HepG2 (cell line): ENCODE measurements around the gene HELZ. TPM values are rescaled to one million over a fixed set of nuclear protein-coding genes. Genes with fewer than 3 reads are reported as not detected.

ENCODE experiments used
- CREB1 ChIP-seq, 2 experiments: fragments of 450-650 bp in 1 of 2; IDR thresholded peaks; 2 replicates each; pipeline ENCODE4 v1.6.1; 2016 to 2017; ENCODE audit warnings: control low read depth in 1 of 2, mild to moderate bottlenecking in 1 of 2, missing compliant biosample characterization in 1 of 2, missing genetic modification characterization in 1 of 2
- FOXA1 ChIP-seq, 2 experiments: fragments of 450-650 bp in 1 of 2; sonication (generic) in 1 of 2; formaldehyde crosslinking in 1 of 2; IDR thresholded peaks; 2 replicates each; pipeline versions ENCODE4 v1.4.0 to v1.6.1; 2016 to 2020; ENCODE audit warnings: missing genetic modification reagents in 1 of 2
- KAT2B ChIP-seq: fragments of 150-350 bp; IDR thresholded peaks from 2 replicates; pipeline ENCODE4 v1.6.1; 2014; ENCODE audit warnings: low read depth, low read length, borderline replicate concordance
- MATR3 ChIP-seq: sonication (generic); formaldehyde crosslinking; IDR thresholded peaks from 2 replicates; pipeline ENCODE4 v1.4.0; 2020; ENCODE audit warnings: missing genetic modification reagents
- MTF1 ChIP-seq: sonication (generic); formaldehyde crosslinking; IDR thresholded peaks from 2 replicates; pipeline ENCODE4 v1.5.0; 2020; ENCODE audit warnings: missing genetic modification reagents
- NCOA1 ChIP-seq: sonication (generic); formaldehyde crosslinking; IDR thresholded peaks from 2 replicates; pipeline ENCODE4 v1.9.0; 2021; ENCODE audit warnings: missing genetic modification reagents
- NCOR1 ChIP-seq: fragments of 200-600 bp; sonication (generic); IDR thresholded peaks from 2 replicates; pipeline ENCODE4 v1.7.0; 2017; ENCODE audit warnings: antibody characterized with exemption, low read length, borderline replicate concordance
- PTBP1 ChIP-seq: fragments of 200-400 bp; formaldehyde crosslinking; IDR thresholded peaks from 2 replicates; pipeline ENCODE4 v1.6.1; 2018; ENCODE audit warnings: low read length, low read depth; ENCODE audit not compliant: poor library complexity, severe bottlenecking
- RBAK ChIP-seq: sonication (generic); formaldehyde crosslinking; IDR thresholded peaks from 2 replicates; pipeline ENCODE4 v1.5.1; 2020; ENCODE audit warnings: mild to moderate bottlenecking, missing genetic modification reagents
- RELA ChIP-seq: sonication (generic); formaldehyde crosslinking; IDR thresholded peaks from 2 replicates; pipeline ENCODE4 v1.4.0; 2020; ENCODE audit warnings: missing genetic modification reagents
- ZFP1 ChIP-seq: IDR thresholded peaks from 2 replicates; pipeline ENCODE4 v1.6.1; 2016
- ZNF205 ChIP-seq: IDR thresholded peaks from 2 replicates; pipeline ENCODE4 v1.6.1; 2018; ENCODE audit warnings: missing biosample characterization, missing genetic modification reagents
- ZNF230 ChIP-seq: sonication (generic); formaldehyde crosslinking; IDR thresholded peaks from 2 replicates; pipeline ENCODE4 v1.4.0; 2020; ENCODE audit warnings: mild to moderate bottlenecking, missing genetic modification reagents
- ZNF260 ChIP-seq: sonication (generic); formaldehyde crosslinking; IDR thresholded peaks from 2 replicates; pipeline ENCODE4 v1.4.0; 2020; ENCODE audit warnings: missing genetic modification reagents, low read depth, mild to moderate bottlenecking, borderline replicate concordance
- ZNF644 ChIP-seq: IDR thresholded peaks from 2 replicates; pipeline ENCODE4 v1.6.1; 2016; ENCODE audit warnings: low read depth
- ZNF782 ChIP-seq: sonication (generic); formaldehyde crosslinking; IDR thresholded peaks from 2 replicates; pipeline ENCODE4 v1.4.0; 2020; ENCODE audit warnings: missing genetic modification reagents, mild to moderate bottlenecking, borderline replicate concordance
- ZNF788 ChIP-seq: sonication (generic); formaldehyde crosslinking; IDR thresholded peaks from 2 replicates; pipeline ENCODE4 v1.5.0; 2020; ENCODE audit warnings: mild to moderate bottlenecking, missing genetic modification reagents, borderline replicate concordance
- polyA plus RNA-seq, 8 experiments: library from polyadenylated mRNA; depleted of rRNA in 3 of 8; stranded (reverse) in 7 of 8; unstranded in 1 of 8; fragments of >200 nt; fragmentation: Illumina TruSeq in 4 of 8; extraction: Trizol in 4 of 8; gene quantifications; 2 replicates each; pipeline versions ENCODE4 v1.2.1 to v1.2.3, GENCODE V29; 2011 to 2016; ENCODE audit warnings: low read depth in 4 of 8, missing spikeins in 1 of 8, mixed read lengths in 1 of 8; ENCODE audit not compliant: insufficient read depth in 1 of 8
- total RNA-seq, 5 experiments: library from RNA; depleted of rRNA; stranded (reverse); fragments of >200 nt; fragmentation: Illumina TruSeq; extraction: Trizol; gene quantifications; 2 replicates each; pipeline ENCODE4 v1.2.3, GENCODE V29; 2016; ENCODE audit warnings: low read depth in 1 of 5
- TF ChIP-seq, protein P1 (sequence below): sonication (generic); formaldehyde crosslinking; IDR thresholded peaks from 2 replicates; pipeline ENCODE4 v1.4.0; 2020; ENCODE audit warnings: missing genetic modification reagents
- TF ChIP-seq, protein P2 (sequence below): IDR thresholded peaks from 2 replicates; pipeline ENCODE4 v1.6.1; 2016; ENCODE audit warnings: low read depth, borderline replicate concordance
- TF ChIP-seq, protein P3 (sequence below): sonication (generic); formaldehyde crosslinking; IDR thresholded peaks from 2 replicates; pipeline ENCODE4 v1.5.1; 2020; ENCODE audit warnings: missing genetic modification reagents, mild to moderate bottlenecking, borderline replicate concordance
- TF ChIP-seq, protein P4 (sequence below): sonication (generic); formaldehyde crosslinking; conservative IDR thresholded peaks from 2 replicates; pipeline ENCODE4 v1.8.0; 2022; ENCODE audit warnings: low read depth, missing genetic modification reagents
- TF ChIP-seq, protein P5 (sequence below): IDR thresholded peaks from 2 replicates; pipeline ENCODE4 v1.6.1; 2016; ENCODE audit warnings: missing genetic modification reagents, missing compliant biosample characterization
- TF ChIP-seq, protein P6 (sequence below): sonication (generic); formaldehyde crosslinking; IDR thresholded peaks from 2 replicates; pipeline ENCODE4 v1.4.0; 2020; ENCODE audit warnings: missing genetic modification reagents, borderline replicate concordance

The HELZ gene
- total and polyA plus RNA-seq, 2 of the 13 experiments (the other 11 are each of a cell fraction or from before 2014, with no cell fraction given): 35.3 to 52.4 TPM

DNA sequence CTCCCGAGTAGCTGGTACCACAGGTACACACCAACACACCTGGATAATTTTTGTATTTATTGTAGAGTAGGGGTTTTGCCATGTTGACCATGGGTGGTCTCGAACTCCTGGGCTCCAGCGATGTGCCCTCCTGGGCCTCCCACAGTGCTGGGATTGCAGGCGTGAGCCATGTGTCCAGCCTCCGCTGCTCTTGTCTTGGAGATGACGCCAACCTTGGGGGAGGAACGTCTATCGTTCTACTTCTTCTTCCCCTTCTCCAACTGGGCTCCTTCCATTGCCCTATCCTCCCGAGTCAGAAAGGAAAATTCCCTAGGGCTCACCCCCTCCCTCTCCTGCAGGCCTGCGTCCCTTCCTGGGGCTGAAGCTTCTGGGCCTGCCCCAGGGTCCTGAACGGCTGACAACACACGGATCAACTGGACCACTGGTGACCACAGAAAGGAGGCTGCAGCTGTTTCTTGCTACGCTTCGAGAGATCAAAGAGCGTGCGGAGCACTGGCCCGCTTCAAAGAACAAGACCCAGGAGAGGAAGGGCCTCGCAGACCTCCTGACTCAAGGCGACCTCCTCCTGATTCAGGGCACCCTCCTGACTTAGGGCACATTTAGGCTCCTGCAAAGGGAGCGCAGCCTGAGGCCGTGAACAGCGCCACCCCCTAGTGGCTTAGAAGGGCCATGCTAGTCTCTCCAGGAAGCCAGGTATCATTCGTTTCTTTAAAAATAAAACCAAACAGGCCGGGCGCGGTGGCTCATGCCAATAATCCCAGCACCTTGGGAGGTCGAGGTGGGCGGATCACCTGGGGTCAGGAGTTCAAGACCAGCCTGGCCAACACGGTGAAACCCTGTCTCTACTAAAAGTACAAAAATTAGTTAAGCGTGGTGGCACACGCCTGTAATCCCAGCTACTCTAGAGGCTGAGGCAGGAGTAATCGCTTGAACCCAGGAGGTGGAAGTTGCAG lies 48.5 kb upstream of the HELZ start (continued):
- no peak for TF ChIP-seq RBAK (CRISPR knock-in tag)
- TF ChIP-seq ZNF782 (CRISPR knock-in tag): no peak
- TF ChIP-seq, protein P1, sequence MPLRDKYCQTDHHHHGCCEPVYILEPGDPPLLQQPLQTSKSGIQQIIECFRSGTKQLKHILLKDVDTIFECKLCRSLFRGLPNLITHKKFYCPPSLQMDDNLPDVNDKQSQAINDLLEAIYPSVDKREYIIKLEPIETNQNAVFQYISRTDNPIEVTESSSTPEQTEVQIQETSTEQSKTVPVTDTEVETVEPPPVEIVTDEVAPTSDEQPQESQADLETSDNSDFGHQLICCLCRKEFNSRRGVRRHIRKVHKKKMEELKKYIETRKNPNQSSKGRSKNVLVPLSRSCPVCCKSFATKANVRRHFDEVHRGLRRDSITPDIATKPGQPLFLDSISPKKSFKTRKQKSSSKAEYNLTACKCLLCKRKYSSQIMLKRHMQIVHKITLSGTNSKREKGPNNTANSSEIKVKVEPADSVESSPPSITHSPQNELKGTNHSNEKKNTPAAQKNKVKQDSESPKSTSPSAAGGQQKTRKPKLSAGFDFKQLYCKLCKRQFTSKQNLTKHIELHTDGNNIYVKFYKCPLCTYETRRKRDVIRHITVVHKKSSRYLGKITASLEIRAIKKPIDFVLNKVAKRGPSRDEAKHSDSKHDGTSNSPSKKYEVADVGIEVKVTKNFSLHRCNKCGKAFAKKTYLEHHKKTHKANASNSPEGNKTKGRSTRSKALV: 0 out of 2 replicates have a peak, but pooled peaks have one; percentile 31
- TF ChIP-seq, protein P2, sequence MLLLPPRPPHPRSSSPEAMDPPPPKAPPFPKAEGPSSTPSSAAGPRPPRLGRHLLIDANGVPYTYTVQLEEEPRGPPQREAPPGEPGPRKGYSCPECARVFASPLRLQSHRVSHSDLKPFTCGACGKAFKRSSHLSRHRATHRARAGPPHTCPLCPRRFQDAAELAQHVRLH: peak; percentile 69; the same call in 1 of the 2 replicates
- TF ChIP-seq, protein P3, sequence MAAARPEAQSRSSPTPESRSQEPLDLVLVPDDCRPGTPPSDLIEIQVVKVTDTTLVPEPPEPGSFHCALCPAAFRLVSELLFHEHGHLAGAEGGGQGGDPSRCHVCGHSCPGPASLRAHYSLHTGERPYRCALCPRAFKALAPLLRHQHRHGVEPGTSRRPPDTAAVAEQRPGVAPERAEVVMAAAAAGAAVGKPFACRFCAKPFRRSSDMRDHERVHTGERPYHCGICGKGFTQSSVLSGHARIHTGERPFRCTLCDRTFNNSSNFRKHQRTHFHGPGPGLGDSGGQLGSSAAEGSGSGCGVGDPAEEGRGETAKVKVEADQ (CRISPR knock-in tag): no peak
- no peak for TF ChIP-seq NCOA1 (CRISPR knock-in tag)
- TF ChIP-seq ZNF788 (CRISPR knock-in tag): no peak
- no peak for TF ChIP-seq NCOR1
- TF ChIP-seq MTF1 (CRISPR knock-in tag): no peak
- TF ChIP-seq, protein P4, sequence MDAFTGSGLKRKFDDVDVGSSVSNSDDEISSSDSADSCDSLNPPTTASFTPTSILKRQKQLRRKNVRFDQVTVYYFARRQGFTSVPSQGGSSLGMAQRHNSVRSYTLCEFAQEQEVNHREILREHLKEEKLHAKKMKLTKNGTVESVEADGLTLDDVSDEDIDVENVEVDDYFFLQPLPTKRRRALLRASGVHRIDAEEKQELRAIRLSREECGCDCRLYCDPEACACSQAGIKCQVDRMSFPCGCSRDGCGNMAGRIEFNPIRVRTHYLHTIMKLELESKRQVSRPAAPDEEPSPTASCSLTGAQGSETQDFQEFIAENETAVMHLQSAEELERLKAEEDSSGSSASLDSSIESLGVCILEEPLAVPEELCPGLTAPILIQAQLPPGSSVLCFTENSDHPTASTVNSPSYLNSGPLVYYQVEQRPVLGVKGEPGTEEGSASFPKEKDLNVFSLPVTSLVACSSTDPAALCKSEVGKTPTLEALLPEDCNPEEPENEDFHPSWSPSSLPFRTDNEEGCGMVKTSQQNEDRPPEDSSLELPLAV (CRISPR knock-in tag): no peak
- no peak for TF ChIP-seq ZFP1 (CRISPR knock-in tag)
- TF ChIP-seq ZNF644 (CRISPR knock-in tag): no peak
- TF ChIP-seq ZNF205: no peak
- no peak for TF ChIP-seq MATR3 (CRISPR knock-in tag)
- no peak for TF ChIP-seq CREB1 (IDR thresholded peaks at IDR 0.05)
- TF ChIP-seq CREB1 (CRISPR knock-in tag; IDR thresholded peaks at IDR 0.05): no peak
- TF ChIP-seq, protein P5, sequence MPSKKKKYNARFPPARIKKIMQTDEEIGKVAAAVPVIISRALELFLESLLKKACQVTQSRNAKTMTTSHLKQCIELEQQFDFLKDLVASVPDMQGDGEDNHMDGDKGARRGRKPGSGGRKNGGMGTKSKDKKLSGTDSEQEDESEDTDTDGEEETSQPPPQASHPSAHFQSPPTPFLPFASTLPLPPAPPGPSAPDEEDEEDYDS (CRISPR knock-in tag): no peak
- TF ChIP-seq RELA: no peak
- no peak for TF ChIP-seq ZNF230 (CRISPR knock-in tag)
- TF ChIP-seq KAT2B: no peak
- no peak for TF ChIP-seq FOXA1 (IDR thresholded peaks at IDR 0.05)
- no peak for TF ChIP-seq FOXA1 (CRISPR knock-in tag; IDR thresholded peaks at IDR 0.05)
- TF ChIP-seq ZNF260: no peak
- TF ChIP-seq, protein P6, sequence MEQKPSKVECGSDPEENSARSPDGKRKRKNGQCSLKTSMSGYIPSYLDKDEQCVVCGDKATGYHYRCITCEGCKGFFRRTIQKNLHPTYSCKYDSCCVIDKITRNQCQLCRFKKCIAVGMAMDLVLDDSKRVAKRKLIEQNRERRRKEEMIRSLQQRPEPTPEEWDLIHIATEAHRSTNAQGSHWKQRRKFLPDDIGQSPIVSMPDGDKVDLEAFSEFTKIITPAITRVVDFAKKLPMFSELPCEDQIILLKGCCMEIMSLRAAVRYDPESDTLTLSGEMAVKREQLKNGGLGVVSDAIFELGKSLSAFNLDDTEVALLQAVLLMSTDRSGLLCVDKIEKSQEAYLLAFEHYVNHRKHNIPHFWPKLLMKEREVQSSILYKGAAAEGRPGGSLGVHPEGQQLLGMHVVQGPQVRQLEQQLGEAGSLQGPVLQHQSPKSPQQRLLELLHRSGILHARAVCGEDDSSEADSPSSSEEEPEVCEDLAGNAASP: no peak
- TF ChIP-seq PTBP1: no peak
